G401.6 (cell line): Measurements from ENCODE around the gene LYPD3.
"Not testable (repeated sequence)": the region's sequence is repeated elsewhere in the genome, so short reads cannot be mapped to it uniquely, and the experiment has no call there.

ENCODE experiments used
- FAIRE-seq: peaks from 2 replicates; lab custom pipeline; 2012; peaks lifted over from hg19 to GRCh38; lab: Jason Lieb, UNC

Gene LYPD3

DNA sequence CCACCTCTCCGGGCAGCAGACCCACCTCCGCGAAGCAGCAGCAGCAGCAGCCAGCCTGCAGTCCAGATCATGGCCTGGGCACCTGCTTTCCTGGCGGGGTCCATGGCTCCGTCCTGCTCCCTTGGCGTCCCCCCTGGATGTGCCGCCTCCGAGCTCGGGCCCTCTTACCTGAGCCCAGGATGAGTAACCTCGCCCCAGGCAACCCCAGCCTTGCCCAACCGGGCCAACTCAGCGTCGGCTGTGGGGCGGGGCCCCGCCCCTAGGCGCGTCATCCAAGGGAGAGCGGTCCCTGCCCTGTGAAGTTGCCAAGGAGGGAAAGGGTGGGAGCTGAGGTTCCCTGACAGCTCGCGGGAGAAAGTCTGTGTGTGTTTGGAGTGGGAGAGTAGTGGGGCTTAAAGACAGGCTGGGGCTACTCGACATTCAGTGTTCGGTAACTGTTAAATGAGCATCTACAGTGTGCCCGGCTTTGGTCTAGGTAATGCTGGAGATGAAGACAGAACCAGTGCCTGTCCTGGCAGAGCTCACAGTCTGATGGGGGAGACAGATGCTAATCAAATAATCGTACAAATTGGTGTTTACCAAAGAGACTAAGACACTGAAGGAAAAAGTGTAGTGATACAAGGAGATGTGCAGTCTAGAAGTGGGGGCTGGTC, at the start of gene LYPD3:
Gene LYPD3 (minus strand): TSS at position 141 of the 653 bp plus-strand sequence. CDS start 37 bp downstream, at position 104.
- FAIRE-seq = no peak

DNA sequence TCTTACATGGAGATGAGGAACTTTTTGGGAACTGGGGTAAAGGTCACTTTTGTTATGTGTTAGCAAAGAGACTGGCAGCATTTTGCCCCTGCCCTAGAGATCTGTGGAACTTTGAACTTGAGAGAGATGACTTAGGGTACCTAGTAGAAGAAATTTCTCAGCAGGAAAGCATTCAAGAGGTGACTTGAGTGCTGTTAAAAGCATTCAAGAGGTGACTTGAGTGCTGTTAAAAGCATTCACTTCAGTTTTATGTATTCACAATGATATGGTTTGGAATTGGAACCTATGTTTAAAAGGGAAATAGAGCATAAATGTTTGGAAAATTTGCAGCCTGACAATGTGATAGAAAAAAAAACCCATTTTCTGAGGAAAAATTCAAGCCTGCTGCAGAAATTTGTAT, 47.0 kb upstream of the LYPD3 start:
- FAIRE-seq = not testable (repeated sequence)

DNA sequence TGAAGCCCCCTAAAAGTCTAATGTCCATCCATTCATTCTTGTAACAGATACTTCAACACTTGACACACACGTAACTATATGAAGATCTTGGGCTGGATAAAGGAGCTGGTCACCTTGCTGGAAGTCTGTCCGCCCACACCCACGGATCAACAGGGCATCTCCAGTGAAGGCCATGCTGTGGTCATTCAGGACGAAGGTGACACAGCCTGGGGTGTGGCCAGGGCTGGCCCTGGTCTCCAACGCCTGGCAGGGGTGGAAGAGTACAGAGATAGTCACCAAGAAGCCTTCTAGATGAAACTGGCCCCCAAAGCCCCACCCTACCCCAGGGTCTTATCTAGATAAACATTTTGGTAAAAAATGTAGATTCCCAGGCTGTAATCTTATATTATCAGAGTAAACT, 45.9 kb upstream of the LYPD3 start:
- no peak for FAIRE-seq

DNA sequence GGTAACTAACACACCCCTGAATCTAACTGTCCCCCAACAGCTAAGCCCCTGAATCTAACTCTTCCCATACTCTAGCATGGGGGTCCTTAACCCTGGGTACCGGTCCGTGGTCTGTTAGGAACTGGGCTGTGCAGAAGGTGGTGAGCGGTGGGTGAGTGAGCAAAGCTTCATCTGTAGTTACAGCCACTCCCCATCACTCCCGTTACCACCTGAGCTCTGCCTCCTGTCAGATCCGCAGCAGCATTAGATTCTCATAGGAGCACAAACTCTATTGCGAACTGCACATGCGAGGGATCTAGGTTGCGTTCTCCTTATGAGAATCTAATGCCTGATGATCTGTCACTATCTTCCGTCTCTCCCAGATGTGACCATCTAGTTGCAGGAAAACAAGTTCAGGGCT, 45.3 kb upstream of the LYPD3 start:
- no peak for FAIRE-seq

DNA sequence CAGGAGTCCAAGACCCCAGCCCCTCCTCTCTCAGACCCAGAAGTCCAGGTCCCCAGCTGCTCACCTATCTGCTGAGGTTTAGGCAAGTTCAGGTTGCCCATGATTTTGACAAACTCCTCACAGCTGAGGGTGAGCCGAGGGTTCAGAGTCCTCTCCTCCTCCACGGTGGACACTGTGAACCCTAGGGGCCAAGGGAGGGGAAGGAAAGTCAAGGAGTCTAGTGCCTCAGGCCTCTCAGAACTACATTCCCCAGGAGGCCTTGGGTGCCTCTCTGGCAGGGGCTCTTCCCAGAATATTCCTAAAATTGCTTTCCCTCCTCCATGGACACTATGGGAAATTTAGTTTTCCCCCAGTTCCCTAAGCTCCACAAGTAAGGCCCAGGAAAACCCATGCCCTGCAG, 42.5 kb upstream of the LYPD3 start:
- peak; percentile 31 for FAIRE-seq

DNA sequence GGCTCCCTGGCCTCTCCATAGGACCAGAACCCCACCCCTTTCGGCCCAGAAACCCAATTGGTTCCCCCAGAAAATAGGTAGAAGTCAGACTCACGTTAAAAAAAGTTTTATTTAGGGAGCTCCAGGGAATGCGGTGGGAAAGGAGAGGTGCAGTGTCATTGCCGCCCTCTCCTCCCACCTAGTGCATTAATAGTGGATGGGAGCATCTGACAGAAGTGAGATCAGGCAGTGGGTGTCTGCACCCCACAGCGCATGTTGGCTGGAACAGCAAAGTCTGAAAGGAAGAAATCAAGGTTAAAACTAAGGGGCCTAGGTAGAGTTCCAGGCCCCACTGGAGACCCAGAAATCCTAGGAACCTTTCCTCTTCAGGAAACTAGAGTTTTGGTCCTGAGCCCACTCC, 41.2 kb upstream of the LYPD3 start:
- no peak for FAIRE-seq

DNA sequence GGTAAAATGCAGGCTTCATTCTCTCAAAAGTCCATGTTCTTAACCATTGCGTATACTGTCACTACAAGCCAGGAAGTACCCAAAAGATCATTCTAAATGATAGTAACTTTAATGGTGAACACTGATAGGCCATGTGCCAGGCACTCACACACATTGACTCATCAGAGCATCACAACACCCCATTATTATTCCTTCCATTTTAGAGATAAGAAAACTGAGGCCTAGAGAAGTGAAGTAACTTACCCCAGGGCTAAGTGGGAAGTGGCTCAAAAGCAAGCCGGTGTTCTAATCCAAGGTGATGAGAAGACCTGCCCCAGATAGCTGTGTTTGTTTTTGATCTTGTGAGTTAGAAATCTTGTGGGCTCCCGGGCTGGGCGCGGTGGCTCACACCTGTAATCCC, 40.5 kb upstream of the LYPD3 start:
- FAIRE-seq = no peak

DNA sequence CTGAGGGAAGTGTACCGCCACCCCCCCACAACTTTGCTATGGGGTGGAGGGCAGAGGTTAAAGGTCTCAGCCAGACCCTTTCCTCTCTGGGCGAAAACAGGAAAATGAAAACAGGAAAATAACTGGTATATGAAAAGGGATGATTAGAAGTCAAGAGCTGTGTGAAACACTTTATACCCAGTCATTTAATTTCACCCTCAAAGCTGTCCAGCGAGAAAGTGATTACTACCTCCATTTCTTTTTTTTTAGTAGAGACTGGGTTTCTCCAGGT, 39.7 kb upstream of the LYPD3 start:
- FAIRE-seq = no peak

DNA sequence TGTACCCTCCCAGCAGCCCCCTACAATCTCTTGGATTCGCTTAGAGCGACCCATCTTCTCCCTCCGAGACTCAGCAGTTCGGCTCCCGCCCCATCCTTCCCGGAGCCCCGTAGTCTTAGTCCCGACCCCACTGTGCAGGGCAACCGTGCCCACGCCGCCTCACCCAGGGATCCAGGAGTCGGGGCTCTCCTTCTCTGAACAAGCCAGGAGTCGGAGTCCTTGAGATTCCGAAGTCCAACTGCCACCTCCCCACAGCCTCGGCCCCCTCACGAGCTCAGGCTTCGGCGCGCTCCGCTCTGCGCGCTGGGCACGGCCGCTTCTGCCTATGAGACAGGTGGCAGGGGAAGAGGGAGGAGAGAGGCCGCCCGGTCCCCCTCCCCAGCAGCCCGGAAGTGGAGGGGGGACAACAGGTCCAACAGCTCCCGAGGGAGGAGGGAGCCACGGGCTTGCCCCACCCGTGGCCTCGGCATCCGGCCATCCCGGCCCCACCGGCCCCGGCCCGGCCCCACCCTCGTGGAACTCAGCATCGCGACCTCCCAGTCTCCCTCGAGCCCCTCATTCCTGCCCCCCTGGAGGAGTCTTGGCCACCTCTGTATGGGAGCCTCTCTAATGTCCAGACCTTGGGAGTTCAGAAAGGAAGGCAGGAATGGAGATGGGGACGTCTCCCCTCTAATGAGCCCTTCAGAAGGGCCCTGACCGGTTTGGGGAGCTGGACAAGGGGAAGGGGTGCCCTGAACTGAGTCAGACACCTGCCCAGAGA, 39.2 kb upstream of the LYPD3 start, which contains the start of gene PHLDB3:
Gene PHLDB3 (minus strand): TSS at position 321 of the 760 bp plus-strand sequence. CDS start 628 bp downstream, outside the sequence.
- FAIRE-seq = no peak

DNA sequence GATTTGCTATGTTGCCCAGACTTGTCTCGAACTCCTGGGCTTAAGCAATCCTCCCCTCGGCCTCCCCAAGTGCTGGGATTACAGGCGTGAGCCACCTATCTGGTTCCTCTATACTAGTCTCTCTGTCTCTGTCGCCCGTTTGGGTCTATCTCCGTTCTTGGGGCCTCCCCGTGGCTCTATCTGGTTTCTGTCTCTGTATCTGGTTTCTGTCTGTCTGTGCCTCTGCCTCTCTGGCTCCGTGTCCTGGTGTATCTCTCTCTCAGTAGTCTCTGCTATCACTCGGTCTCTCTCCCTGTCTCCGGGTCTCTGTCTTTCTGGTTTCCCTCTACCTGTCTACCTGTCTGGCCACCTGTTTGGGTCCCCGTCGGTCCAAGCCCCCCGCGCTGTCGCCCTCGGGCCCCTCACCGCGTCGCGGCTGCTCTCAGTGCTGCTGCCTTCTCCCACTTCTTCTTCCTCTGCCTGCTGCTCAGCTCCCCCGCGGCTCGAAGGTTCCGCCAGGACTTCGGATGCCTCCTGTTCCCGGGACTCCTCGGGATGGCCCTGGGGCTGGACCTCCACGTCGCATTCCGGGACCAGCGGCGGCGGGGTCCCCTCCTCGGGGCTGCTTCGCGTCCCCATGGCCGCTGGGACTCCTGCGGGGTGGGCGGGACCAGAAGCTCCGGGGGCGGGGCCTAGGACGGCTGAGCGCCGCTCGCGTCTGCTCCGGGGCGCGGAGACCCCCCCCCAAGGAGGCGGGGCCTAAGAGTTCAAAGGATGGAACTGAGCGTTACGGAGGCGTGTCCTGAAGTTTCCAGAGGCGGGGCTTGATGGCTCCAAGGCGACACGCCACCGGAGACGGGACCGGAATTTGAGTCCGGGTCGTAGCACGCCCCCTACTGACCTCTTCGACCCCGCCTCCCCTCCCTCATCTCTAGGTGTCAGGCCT, 38.4 kb upstream of the LYPD3 start:
- peak; percentile 96 for FAIRE-seq

DNA sequence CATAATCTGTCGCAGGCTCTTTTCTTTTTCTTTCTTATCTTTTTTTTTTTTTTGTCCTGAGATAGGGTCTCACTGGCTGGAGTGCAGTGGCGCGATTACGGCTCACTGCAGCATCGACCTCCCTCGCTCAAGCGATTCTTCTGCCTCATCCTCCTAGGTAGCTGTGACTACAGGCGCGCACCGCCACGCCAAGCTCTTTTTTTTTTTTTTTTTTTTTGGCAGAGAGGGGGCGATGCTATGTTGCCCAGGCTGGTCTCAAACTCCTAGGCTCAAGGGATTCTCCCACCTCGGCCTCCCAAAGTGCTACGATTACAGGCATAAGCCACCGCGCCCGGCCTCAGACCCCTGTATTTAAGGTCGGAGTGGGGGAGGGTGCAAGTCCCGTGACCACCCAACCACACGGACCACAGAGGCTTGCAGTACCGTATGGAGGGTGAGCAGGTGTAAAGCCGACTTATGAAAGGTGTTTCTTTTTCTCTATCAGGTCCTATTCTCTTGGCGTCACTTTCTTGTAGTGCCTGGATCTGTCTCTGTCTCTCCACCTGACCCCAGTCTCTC, 37.1 kb upstream of the LYPD3 start:
- no peak for FAIRE-seq

DNA sequence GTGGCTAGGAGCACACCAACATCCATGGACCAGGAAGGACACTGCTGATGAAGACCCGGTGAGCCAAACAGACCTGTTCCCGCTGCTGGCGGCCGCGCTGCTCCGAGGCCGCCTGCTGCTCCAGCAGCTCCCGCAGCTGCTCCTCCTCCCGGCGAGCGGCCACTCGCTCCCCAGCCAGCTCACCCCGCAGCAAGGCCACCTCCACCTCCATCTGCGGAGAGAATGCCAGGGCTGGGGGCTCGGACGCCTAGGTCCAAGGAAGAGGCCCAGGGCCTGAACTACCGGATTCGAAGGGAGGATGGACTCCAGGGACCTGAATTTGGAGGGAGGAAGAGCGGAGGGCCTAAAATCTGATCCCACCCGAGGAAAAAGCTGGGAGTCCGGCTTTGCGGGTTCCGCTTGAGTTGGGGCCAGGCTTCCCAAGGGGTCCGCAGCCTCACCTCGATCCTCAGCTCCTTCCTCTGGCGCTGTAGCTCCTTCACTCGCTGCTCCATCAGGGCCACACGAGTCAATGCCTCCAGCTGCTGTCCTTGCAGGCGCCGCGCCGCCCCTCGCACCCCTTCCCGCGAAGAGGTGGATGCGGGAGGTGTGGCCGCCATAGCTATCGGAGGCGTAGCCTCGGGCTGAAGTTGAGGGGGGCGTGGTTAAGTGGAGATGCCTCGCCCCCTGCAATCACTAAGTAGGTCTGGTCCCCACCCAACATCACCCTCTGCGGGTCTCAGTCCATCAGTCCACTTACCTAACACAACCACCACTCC, 36.4 kb upstream of the LYPD3 start:
- FAIRE-seq = no peak

DNA sequence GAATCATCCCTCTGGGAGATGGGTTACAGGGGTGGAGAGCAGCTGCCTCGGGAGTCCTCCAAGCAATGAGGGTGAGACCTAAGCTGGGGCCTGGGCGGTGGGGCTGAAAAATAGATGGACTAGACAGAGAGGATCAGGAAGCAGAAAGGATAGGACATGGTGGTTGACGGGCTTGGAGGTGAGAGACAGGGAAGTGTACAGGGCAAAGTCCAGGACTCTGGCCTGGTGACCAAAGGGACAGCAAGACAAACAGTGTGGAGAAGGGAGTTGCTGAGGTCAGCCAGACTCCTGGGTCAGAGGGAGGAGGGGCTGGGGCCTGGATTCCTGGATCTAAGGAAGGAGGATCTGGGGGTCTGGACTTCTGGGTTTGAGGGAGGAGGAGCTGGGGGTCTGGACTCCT, 33.6 kb upstream of the LYPD3 start:
- FAIRE-seq = no peak

DNA sequence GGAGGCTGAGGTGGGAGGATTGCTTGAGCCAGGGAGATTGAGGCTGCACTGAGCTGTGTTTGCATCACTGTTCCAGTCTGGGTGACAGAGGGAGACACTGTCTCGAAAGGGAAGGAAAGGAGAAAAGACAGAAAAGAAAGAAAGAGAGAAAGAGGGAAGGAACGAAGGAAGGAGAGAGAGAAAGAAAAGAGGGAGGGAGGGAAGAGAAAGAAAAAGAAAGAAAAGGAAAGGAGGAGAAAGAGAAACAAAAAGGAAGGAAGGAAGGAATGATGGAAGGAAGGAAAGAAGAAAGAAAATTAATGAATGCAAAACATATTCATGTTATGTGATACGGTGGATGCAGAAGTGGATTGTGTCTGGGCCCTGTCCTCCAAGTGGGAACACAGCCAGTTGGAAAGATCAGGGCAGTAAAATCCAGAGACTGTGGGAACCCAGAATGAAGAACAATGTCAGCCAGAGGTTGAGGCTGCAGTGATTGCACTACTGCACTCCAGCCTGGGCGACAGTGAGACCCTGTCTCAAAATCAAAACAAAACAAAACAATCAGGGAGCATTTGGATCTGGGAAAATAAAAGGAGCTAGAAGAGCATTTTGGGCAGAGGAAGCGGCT, 32.9 kb upstream of the LYPD3 start:
- no peak for FAIRE-seq

DNA sequence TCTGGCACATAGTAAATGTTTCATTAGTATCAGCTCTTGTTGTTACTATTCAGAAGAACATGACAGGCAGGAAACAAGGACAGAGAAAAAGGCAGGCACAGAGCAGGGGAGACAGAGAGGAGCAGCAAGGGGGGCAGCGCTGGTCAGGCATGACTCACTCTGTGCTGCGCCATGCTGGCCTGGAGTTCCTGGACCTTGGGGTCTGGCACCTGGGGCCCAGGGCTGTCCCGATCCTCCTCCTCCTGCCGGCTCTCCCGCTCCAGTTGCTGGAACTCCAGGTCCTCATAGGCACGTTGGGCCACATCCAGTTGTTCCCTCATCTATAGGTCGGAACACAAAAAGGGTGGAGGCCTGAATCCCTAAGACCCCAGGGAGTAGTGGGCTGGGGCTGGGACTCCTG, 31.6 kb upstream of the LYPD3 start:
- no peak for FAIRE-seq

DNA sequence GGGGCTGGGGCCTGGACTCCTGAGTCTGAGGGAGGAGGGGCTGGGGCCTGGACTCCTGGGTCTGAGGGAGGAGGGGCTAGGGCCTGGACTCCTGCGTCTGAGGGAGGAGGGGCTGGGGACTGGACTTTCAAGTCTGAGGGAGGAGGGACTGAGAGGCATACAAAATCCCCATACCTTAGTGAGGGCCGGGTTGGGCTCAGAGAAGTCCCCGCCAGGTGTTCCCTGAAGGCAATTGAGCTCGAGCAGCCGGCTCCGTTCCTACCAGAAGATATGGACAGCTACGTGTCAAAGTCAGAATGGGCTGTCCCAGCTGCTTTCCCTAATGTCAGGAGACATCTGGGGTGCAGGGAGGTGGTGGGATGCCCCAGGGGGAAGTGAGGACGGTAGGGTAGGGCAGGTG, 29.7 kb upstream of the LYPD3 start:
- FAIRE-seq = no peak

DNA sequence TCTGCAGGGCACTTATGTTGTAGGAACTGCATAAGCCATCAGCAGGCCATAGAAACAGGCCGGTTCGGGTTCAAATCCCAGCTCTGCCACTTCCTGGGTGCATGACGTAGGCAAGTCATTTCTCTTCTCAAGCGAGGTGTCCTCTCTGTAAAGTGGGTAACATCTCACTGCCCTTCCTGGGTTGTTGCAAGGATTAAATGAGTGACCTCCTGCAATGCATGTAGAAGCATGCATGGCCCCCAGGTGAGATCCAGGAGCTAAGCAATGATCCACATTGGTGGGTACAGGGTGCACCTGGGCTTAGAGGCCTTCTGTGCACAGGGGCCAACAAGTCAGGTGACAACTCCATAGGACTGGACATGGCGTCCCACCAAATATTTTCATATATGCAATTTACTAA, 25.4 kb upstream of the LYPD3 start:
- no peak for FAIRE-seq

DNA sequence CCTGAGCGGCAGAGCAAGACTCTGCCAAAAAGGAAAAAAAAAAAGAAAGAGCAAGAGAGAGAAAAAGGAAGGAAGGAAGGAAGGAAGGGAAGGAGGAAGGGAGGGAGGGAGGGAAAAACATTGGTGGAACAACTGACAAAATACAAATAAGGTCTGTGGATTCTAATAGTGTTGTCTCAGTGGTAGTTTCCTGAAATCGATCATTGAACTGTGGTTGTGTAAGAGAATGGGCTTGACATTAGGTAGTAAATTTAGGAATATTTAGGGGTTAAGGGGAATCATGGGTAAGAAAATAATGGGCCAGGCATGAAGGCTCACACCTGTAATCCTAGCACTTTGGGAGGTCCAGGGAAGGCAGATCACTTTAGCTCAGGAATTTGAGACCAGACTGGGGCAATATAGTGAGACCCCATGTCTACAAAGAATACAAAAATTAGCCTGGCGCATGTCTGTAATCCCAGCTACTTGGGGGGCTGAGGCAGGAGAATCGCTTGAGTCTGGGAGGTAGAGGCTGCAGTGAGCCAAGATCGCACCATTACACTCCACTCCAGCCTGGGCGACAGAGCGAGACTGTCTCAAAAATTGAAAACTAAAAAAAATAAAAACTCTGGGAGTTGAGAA, 24.7 kb upstream of the LYPD3 start:
- no peak for FAIRE-seq

DNA sequence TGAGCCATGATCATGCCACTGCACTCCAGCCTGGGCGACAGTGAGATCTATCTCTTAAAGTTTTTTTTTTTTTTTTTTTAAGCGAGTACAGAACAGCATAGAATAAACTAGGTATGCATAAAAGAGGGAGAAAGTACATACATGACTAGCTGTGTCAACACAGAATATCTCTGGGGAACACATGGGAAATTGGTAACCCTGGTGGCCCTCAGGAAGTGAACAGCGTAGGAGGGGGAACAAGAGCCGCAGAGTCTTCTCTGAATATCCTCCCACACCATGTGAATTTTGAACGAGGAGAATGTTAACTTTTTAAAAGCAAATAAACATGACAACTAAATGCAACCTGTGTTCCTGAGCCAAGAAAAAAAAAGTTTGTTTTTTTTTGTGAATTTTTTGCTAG, 23.9 kb upstream of the LYPD3 start:
- FAIRE-seq = no peak

DNA sequence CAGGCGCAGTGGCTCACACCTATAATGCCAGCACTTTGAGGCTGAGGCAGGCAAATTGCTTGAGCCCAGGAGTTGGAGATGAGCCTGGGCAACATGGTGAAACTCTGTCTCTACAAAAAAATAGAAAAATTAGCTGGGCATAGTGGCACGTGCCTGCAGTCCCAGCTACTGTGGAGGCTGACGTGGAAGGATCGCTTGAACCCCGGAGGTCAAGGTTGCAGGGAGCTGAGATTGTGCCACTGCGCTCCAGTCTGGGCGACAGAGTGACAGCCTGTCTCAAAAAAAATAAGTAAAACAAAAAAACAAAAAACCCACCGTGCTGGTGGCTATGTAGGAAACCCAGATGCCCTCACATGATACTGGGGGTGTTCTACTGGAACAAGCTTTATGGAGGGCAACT, 22.8 kb upstream of the LYPD3 start:
- no peak for FAIRE-seq

DNA sequence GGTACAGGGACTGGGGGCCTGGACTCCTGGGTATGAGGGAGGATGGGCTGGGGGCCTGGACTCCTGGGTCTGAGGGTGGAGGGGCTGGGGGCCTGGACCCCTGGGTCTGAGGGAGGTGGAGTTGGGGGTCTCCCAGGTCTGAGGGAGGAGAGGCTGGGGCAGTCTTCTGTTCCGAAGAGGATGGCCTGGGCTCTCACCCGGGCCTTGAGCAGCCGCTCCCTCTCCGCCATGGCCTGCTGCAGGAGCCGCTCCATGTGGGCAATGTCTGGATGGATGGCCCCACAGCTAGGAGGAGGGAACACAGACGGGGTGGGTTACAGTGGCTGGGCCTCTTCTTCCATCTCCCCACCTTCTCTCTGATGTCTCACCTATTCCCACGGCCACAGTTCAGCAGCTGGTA, 21.0 kb upstream of the LYPD3 start:
- no peak for FAIRE-seq
